ENCODE data around the gene BATF3. TPM values are rescaled to one million over a fixed set of nuclear protein-coding genes. Genes with fewer than 3 reads are reported as not detected.

BATF3 gene
- polyA plus RNA-seq, 1 of the 3 experiments (the other 2 are of a cell fraction) = 0.76 TPM

- DNase-seq = no peak
- TF ChIP-seq EZH2phosphoT487 (IDR thresholded peaks at IDR 0.05; ENCODE audit: borderline replicate concordance, low read depth) (no peak), GABPA (IDR thresholded peaks at IDR 0.05; ENCODE audit: low read depth) (no peak), TAF1 (IDR thresholded peaks at IDR 0.05; ENCODE audit: borderline replicate concordance, low read depth, low read length) (no peak)
- Histone ChIP-seq H3K9me2 (no peaks in the 10 kb centered on the region), H3K4me3 (ENCODE audit: low read depth in 2 of 2, low read length in 1 of 2) (no peak overlapping the region), H2AFZ (ENCODE audit: low read depth) (no peak overlapping the region), H3K36me3 (replicated peaks in 1 of 2; ENCODE audit: control insufficient read depth in 1 of 2, insufficient read depth in 2 of 2, low read length in 1 of 2) (no peaks in the 10 kb centered on the region), H3K9me3 (no peaks in the 10 kb centered on the region), H3K9ac (no peak overlapping the region), H3K27me3 (ENCODE audit: insufficient read depth) (no peaks in the 10 kb centered on the region), H4K20me1 (ENCODE audit: insufficient read depth) (no peaks in the 10 kb centered on the region), H3F3A (replicated peaks; ENCODE audit: insufficient read depth) (peaks cover 21% of the 10 kb centered on the region), H3K79me2 (ENCODE audit: insufficient read depth) (no peaks in the 10 kb centered on the region), H3K27ac (ENCODE audit: low read depth in 2 of 2, low read length in 1 of 2) (no peak overlapping the region; a peak in 1 of 4 replicates), H3K4me2 (peak overlapping the region; percentile 38; the same call in 1 of the 2 replicates), H3K4me1 (ENCODE audit: control insufficient read depth in 1 of 2, insufficient read depth in 2 of 2, low read depth in 1 of 2, low read length in 1 of 2) (peaks cover 29 to 51% of the 10 kb centered on the region in 2 experiments)
- POLR2A ChIA-PET = no interaction called here
- CTCF ChIA-PET = interaction anchor here (1.9 to 6.0 kb wide), 3 partner anchors 28 to 192 kb away, joined by 6 to 51 read pairs (median 7); partner anchors contain the start of gene BATF3
These were observed 28.8 kb downstream of the BATF3 start for GRCh38 chr1:212670882-212671281.

GRCh38 chr1:212670301-212670700 lies 29.3 kb downstream of the BATF3 start:
- Histone ChIP-seq H3K36me3 (replicated peaks in 1 of 2; ENCODE audit: control insufficient read depth in 1 of 2, insufficient read depth in 2 of 2, low read length in 1 of 2) (no peaks in the 10 kb centered on the region), H3K4me1 (ENCODE audit: control insufficient read depth in 1 of 2, insufficient read depth in 2 of 2, low read depth in 1 of 2, low read length in 1 of 2) (peaks cover 29 to 51% of the 10 kb centered on the region in 2 experiments), H3K27me3 (ENCODE audit: insufficient read depth) (no peaks in the 10 kb centered on the region), H3K4me3 (ENCODE audit: low read depth in 2 of 2, low read length in 1 of 2) (no peak overlapping the region), H3F3A (replicated peaks; ENCODE audit: insufficient read depth) (peaks cover 21% of the 10 kb centered on the region), H3K9me3 (no peaks in the 10 kb centered on the region), H3K27ac (ENCODE audit: low read depth in 2 of 2, low read length in 1 of 2) (no peak overlapping the region; a peak in 1 of 4 replicates), H3K79me2 (ENCODE audit: insufficient read depth) (no peaks in the 10 kb centered on the region), H2AFZ (ENCODE audit: low read depth) (no peak overlapping the region), H3K9ac (no peak overlapping the region), H3K4me2 (no peak overlapping the region), H4K20me1 (ENCODE audit: insufficient read depth) (no peaks in the 10 kb centered on the region), H3K9me2 (no peaks in the 10 kb centered on the region)
- CTCF ChIA-PET = interaction anchor here (1.9 to 6.0 kb wide), 3 partner anchors 29 to 192 kb away, joined by 6 to 51 read pairs (median 7); partner anchors contain the start of gene BATF3
- no peak for TF ChIP-seq NFIC (IDR thresholded peaks at IDR 0.05; ENCODE audit: borderline replicate concordance)
- TF ChIP-seq FOSL2 (IDR thresholded peaks at IDR 0.05; ENCODE audit: borderline replicate concordance, low read depth) = no peak
- TF ChIP-seq YY1 (IDR thresholded peaks at IDR 0.05; ENCODE audit: low read depth) = no peak
- no peak for TF ChIP-seq ELF1 (IDR thresholded peaks at IDR 0.05)
- TF ChIP-seq REST (IDR thresholded peaks at IDR 0.05; ENCODE audit: low read depth, low read length) = no peak
- no peak for TF ChIP-seq TCF12 (IDR thresholded peaks at IDR 0.05)
- TF ChIP-seq EP300 (IDR thresholded peaks at IDR 0.05; ENCODE audit: borderline replicate concordance in 1 of 2, low read depth in 1 of 2, low read length in 1 of 2) = no peak
- no peak for TF ChIP-seq TAF1 (IDR thresholded peaks at IDR 0.05; ENCODE audit: borderline replicate concordance, low read depth, low read length)
- TF ChIP-seq MAX (IDR thresholded peaks at IDR 0.05; ENCODE audit: low read depth) = no peak
- no peak for TF ChIP-seq RXRA (IDR thresholded peaks at IDR 0.05; ENCODE audit: borderline replicate concordance, low read depth)
- POLR2A ChIA-PET = interaction anchor here (3.6 kb wide), 1 partner anchor 62 kb away, joined by 41 read pairs; the partner anchor contains the start of gene ATF3
- no peak for DNase-seq
- 90% methylated on average over 7 of the region's 7 CpGs for WGBS (ENCODE audit: low lambda C conversion rate)
